Glutamatergic neuron (in vitro differentiated cells): Measurements from ENCODE around the gene KRT222. TPM values are rescaled to one million over a fixed set of nuclear protein-coding genes. Genes with fewer than 3 reads are reported as not detected.

ENCODE experiments used
- DNase-seq: peaks from one replicate; pipeline ENCODE4 v3.0.0; 2022
- H3K27ac Mint-ChIP-seq: one replicate; pipeline ENCODE4 v1.8.0; 2020; ENCODE audit warnings: mild to moderate bottlenecking, mixed read lengths, inconsistent platforms; ENCODE audit not compliant: unreplicated experiment
- H3K27me3 Mint-ChIP-seq: one replicate; pipeline ENCODE4 v1.8.0; 2020; ENCODE audit warnings: mild to moderate bottlenecking, moderate library complexity, mixed read lengths, inconsistent platforms; ENCODE audit not compliant: unreplicated experiment
- H3K36me3 Mint-ChIP-seq: one replicate; pipeline ENCODE4 v1.8.0; 2020; ENCODE audit warnings: mild to moderate bottlenecking, mixed read lengths, inconsistent platforms; ENCODE audit not compliant: unreplicated experiment
- H3K4me1 Mint-ChIP-seq: one replicate; pipeline ENCODE4 v1.8.0; 2020; ENCODE audit warnings: mild to moderate bottlenecking, low read depth, mixed read lengths, inconsistent platforms; ENCODE audit not compliant: unreplicated experiment
- H3K4me3 Mint-ChIP-seq: one replicate; pipeline ENCODE4 v1.8.0; 2020; ENCODE audit warnings: mild to moderate bottlenecking, mixed read lengths, inconsistent platforms; ENCODE audit not compliant: unreplicated experiment
- H3K9me3 Mint-ChIP-seq: one replicate; pipeline ENCODE4 v1.8.0; 2020; ENCODE audit warnings: mild to moderate bottlenecking, moderate library complexity, mixed read lengths, inconsistent platforms; ENCODE audit not compliant: unreplicated experiment
- CTCF ChIP-seq: fragments of 200-600 bp; sonication (generic); IDR thresholded peaks from one replicate; pipeline ENCODE4 v1.5.0; 2021; ENCODE audit not compliant: partially characterized antibody, unreplicated experiment
- total RNA-seq: library from RNA; stranded (reverse); fragmentation: NEBNext Ultra II Directional; extraction: Animal tissue kit (Norgen Biotek cat#: 25700); gene quantifications from one replicate; pipeline ENCODE4 v1.2.1, GENCODE V29; 2021; ENCODE audit not compliant: unreplicated experiment

KRT222 gene
- total RNA-seq, 1 donor from 2014 or later: 1.3 TPM

DNA sequence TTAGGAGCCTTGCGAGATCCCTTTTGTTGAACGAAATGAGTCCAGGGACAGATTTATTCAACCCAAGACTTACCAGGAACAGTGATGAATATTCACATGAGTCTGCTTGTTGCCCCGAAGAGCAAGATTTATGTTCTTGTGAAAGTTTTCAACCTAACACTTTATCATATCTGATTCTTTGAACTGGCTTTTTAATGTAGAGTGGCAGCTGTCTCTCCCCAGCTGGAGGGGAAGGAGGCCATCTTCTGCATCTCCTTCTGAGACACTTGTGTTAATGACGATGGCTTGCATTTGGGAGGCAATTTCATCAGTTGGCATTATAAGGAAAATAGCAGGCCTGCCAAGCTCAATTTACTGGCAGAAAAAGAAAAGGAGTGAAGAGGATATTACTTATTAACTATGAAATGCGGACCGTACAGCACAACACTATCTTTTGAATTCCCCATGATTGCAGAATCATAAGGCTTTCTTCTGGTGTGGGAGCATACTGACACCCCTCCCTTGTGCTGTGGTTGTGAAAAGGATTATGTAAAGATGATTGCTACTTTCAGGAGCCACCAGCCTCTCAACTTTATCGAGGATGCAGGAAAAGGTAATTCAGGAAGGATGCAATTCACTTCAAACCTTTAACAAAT is 53.0 kb downstream of the KRT222 start:
- no peak for TF ChIP-seq CTCF
- Mint-ChIP-seq H3K4me1 (no peaks in the 10 kb centered on the region), H3K27me3 (peaks cover 5% of the 10 kb centered on the region), H3K36me3 (no peaks in the 10 kb centered on the region), H3K4me3 (no peak overlapping the region), H3K27ac (no peak overlapping the region), H3K9me3 (peaks cover 2% of the 10 kb centered on the region)
- DNase-seq: no peak

DNA sequence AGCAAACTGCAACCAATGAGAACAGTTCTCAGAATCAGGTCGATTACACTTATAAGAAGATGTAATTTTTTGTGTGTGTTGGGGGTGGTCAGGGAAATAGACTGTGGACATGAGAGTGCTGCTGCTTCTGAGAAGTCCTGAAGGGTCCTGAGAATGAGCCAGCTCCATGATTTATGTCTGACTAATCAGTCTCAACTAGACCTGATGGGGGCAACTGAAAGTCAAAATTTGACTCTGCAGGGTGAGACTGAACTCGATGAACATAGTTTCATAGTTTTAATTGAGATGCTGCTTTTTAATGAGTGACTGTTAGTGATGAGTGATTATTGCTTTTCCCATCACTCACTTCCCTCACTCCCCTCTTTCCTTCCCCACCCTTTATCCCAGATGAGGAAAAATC is 54.6 kb downstream of the KRT222 start:
- Mint-ChIP-seq H3K4me1 (no peaks in the 10 kb centered on the region), H3K4me3 (no peak overlapping the region), H3K27ac (no peak overlapping the region), H3K36me3 (no peaks in the 10 kb centered on the region), H3K27me3 (no peaks in the 10 kb centered on the region), H3K9me3 (peaks cover 2% of the 10 kb centered on the region)
- TF ChIP-seq CTCF: no peak
- DNase-seq: no peak

GRCh38 chr17:40608061-40608581 is 56.9 kb downstream of the KRT222 start:
- no peaks in the 10 kb centered on the region for H3K27me3 Mint-ChIP-seq
- no peak for TF ChIP-seq CTCF

GRCh38 chr17:40607641-40608040 is 57.3 kb downstream of the KRT222 start:
- H3K9me3 Mint-ChIP-seq: peaks cover 2% of the 10 kb centered on the region
- no peak overlapping the region for H3K27ac Mint-ChIP-seq
- H3K36me3 Mint-ChIP-seq: no peaks in the 10 kb centered on the region
- no peak for TF ChIP-seq CTCF
- H3K4me3 Mint-ChIP-seq: no peak overlapping the region
- DNase-seq: no peak
- H3K27me3 Mint-ChIP-seq: no peaks in the 10 kb centered on the region
- no peaks in the 10 kb centered on the region for H3K4me1 Mint-ChIP-seq

More at GRCh38 chr17:40608061-40608581, 56.9 kb downstream of the KRT222 start:
- no peak overlapping the region for H3K27ac Mint-ChIP-seq
- H3K36me3 Mint-ChIP-seq: no peaks in the 10 kb centered on the region
- no peak for DNase-seq
- no peak overlapping the region for H3K4me3 Mint-ChIP-seq
- no peaks in the 10 kb centered on the region for H3K4me1 Mint-ChIP-seq
- H3K9me3 Mint-ChIP-seq: peaks cover 2% of the 10 kb centered on the region

DNA sequence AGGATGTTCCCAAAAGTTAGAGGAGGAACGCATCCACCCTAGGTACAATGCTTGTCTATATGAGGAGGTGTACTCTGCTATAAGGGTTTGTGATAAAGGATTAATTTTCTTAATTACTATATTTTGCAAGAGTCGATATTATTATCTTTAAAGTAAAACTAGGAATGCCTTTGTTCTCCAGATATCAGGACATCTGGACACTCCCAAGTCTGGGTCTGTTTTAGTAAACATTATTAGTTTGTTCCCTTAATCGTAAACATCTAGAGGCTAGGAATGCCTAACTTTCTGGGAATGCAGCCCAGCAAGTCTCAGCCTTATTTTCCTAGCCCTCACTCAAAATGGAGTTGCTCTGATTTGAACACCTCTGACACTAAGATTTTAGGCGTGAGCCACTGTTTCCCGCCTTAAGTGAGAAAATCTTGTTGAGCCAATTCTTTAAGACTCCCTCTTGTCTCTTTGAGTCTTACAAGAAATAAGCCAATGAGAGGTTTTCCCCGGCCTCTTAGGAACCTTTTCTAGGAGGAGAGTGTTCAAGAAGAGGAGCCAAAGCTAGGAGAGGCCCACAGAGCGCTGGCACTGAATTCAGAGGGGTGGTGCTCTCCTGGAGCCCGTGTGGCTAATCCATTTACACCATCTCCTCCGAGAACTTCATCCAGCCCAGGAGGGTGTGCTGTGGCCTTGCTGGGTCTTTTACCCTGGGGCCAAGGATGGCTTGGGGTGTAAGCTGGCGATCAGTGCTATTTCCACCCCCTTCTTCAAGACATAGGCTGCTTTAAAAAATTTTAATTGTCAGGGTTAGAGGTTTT is 58.2 kb downstream of the KRT222 start:
- no peaks in the 10 kb centered on the region for H3K27me3 Mint-ChIP-seq
- H3K4me3 Mint-ChIP-seq: no peak overlapping the region
- peaks cover 2% of the 10 kb centered on the region for H3K9me3 Mint-ChIP-seq
- H3K27ac Mint-ChIP-seq: no peak overlapping the region
- TF ChIP-seq CTCF: no peak
- H3K4me1 Mint-ChIP-seq: no peaks in the 10 kb centered on the region
- no peak for DNase-seq
- no peaks in the 10 kb centered on the region for H3K36me3 Mint-ChIP-seq
